GM21529 (cell line): Measurements from ENCODE around the gene SLC25A42.
A peak's percentile ranks its signal among the peaks of the same experiment; 100 is the strongest.
"Not testable (repeated sequence)": the region's sequence is repeated elsewhere in the genome, so short reads cannot be mapped to it uniquely, and the experiment has no call there.

Source experiments
- ATAC-seq: cut with Tn5 transposase; IDR thresholded peaks from one replicate; pipeline ENCODE4 v1.9.1; 2021; ENCODE audit not compliant: unreplicated experiment

The SLC25A42 gene

DNA sequence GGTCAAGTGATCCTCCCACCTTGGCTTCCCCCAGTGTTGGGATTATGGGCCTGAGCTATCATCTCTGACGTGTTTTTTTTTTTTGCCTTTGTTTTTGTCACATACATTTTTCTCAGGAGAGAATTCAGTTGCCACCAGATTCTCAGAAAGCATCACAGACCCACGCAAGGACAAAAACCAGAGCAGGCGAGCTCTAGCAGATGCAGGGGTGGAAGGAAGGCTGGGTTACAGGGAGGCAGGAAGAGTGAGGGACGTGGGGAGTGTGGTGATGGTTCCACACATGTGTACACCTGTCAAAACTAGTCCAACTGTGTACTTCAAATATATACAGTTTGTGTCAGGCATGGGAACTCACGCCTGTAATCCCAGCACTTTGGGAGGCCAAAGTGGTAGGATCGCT is 70.2 kb downstream of the SLC25A42 start:
- no peak for ATAC-seq

GRCh38 chr19:19134687-19135158 is 70.9 kb downstream of the SLC25A42 start:
- ATAC-seq: no peak

- not testable (repeated sequence) for ATAC-seq
These were observed 71.9 kb downstream of the SLC25A42 start for GRCh38 chr19:19135713-19136112.

GRCh38 chr19:19137556-19138108 is 73.8 kb downstream of the SLC25A42 start:
- no peak for ATAC-seq

DNA sequence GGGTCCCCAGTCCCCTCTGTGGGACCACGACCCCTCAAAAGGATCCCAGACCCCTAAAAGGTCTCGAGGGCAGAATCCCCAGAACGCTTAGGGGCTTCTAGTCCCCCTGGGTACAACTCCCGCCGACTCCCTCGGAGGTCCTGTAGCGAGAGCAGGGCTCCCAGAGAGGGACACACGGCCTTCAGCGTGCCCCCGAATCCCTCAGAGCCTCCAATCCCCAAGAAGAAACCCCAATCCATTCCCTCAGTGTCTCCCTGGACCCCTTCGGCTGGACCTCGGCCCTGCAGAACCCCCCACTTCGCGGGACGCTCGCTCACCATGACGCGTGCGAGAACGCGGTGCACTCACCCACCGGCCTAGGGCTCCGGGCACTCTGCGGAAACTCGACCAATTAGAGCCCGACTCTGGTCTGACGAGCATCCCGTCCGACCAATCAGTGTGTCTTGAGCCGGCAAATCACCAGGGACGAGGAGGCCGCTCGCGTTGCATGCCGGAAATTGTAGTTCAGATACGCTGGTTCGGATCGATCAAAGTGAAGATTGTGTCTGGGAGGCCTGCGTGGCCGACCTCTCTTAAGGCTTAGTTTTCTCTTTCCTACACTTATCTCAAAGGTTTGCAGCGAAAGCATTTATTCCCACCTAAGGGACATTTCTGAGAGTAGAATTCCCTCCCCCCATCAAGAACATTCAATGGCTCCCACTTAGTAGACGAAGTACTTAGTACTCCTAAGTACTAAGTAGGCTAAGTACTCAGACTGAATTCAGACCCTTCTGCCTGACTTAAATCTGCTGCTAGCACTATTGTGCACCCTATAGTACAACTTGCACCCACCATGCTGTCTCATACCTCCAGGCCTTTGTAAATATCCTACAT is 74.6 kb downstream of the SLC25A42 start, which contains the start of gene TMEM161A:
TSS of gene TMEM161A (minus strand) at position 370 of the 873 bp plus-strand sequence. CDS start at position 320, 50 bp downstream.
- ATAC-seq: peak; percentile 98

- ATAC-seq: no peak
These were observed 76.1 kb downstream of the SLC25A42 start for GRCh38 chr19:19139876-19140229.

GRCh38 chr19:19140476-19140875 is 76.7 kb downstream of the SLC25A42 start:
- ATAC-seq: no peak

DNA sequence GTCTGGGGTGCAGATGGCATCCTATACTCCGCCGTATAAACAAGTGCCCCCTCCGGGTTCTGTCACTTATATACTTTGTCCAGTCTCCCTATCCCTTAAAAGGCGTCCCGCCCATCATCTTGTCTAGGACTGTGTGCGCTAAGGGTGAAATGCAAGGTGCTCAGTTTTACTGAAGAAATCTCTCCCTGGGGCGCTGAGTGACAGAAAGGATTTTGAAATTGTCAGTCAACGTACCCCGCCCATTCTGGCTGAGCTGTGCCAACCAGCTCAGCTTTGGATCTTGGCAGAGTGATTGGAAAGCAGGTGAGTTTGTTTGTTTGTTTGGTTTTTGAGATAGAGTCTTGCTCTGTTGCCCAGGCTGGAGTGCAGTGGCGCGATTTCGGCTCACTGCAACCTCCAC is 78.6 kb downstream of the SLC25A42 start:
- no peak for ATAC-seq

GRCh38 chr19:19145281-19145680 is 81.5 kb downstream of the SLC25A42 start:
- ATAC-seq: no peak

DNA sequence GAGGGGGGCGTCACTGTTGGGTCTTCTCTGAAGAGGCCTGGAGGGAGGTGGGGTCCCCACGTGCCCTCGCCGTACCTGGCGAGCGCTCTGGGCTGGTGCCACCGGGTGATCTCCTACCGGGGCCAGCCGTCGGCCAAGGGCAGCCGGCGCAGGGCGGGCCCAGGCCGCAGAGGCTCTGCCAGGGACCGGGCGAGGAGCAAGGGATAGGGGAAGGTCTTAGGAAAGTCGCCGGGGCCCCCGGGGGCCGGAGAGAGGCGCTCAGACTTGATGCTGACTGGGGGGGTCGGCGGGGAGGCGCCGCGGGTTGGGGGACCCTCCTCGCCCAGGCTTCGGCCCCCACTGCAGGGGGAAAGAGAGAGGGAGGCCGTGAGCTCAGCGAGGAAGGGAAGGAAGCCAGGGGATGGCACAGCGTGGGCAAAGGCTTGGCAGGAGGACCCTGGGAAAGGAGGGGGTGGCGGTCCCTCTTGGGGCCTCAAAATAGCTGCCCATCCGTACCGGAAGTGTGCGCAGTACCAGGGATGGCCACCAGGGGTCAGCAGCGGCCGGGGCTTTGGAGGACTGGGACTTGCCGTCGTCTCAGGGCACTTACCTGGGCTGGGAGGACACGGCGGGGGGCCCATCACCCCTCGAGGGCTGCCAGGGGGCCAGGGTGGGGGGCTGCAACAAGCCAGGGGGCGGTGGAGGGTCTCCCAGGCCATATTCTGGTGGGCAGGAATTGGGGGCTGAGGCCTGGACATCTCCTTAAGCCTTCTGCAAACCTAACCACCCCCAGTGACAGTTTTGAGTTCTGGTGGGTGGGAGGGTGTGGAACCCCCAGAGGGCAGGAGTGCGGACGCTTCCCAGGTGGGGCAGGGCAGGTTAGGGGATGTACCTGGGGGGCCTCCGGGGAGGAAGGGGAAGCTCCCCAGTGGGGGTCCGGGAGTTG is 82.2 kb downstream of the SLC25A42 start:
- peak; percentile 57 for ATAC-seq

GRCh38 chr19:19146865-19147264 is 83.1 kb downstream of the SLC25A42 start:
- ATAC-seq: no peak

GRCh38 chr19:19147344-19147743 is 83.5 kb downstream of the SLC25A42 start:
- no peak for ATAC-seq

GRCh38 chr19:19148504-19148903 is 84.7 kb downstream of the SLC25A42 start:
- not testable (repeated sequence) for ATAC-seq

DNA sequence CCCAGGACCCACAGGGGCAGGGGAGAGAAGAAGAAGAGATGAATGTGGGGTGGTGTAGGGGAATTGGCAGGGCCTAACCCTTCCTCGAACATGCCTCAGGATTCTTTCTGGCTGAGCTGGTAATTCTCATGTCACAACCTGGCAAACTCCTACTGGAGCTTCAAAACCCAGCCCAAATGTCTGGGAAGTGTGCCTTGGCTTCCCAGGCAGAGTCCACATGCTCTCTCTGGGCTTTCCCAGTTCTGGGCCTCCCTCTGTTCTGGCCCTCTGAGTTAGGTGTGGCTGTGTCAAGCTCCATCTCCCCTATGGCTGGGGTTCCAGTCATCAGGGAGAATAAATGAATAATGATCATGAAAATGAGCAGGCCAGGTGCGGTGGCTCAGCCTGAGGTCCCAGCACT is 85.6 kb downstream of the SLC25A42 start:
- no peak for ATAC-seq

- no peak for ATAC-seq
These were observed 87.6 kb downstream of the SLC25A42 start for GRCh38 chr19:19151418-19151817.

GRCh38 chr19:19152668-19153384 is 89.0 kb downstream of the SLC25A42 start:
- ATAC-seq: no peak

GRCh38 chr19:19154768-19155494 is 91.1 kb downstream of the SLC25A42 start:
- no peak for ATAC-seq

GRCh38 chr19:19155495-19156219 is 91.9 kb downstream of the SLC25A42 start:
- peak; percentile 82 for ATAC-seq

DNA sequence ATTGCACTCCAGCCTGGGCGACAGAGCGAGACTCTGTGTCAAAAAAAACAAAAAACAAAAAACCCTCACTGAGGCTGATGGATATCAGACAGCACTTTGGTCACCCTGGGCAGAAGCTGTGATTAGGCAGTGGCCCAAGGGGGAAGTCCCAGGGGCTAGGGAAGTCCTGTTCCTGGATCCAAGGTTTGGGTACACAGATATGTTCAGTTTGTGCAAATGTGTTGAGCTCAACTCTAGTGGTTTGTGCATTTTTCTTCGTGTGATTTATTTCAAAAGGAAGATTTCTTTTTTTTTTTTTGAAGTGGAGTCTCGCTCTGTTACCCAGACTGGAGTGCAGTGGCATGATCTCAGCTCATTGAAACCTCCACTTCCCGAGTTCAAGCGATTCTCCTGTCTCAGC is 94.0 kb downstream of the SLC25A42 start:
- no peak for ATAC-seq
